Measurements from ENCODE around the gene GPR183.

GPR183 gene

GRCh38 chr13:99307247-99307646, at the start of gene GPR183:
Gene GPR183 (minus strand): TSS chr13:99307399. CDS start chr13:99296145, 11,254 bp downstream.
- no peak for DNase-seq (ENCODE audit: low read depth in 3 of 3)

- no peak for DNase-seq (ENCODE audit: low read depth in 3 of 3)
Measured at GRCh38 chr13:99356262-99357091, 49.3 kb upstream of the GPR183 start.

GRCh38 chr13:99356012-99356261, 48.7 kb upstream of the GPR183 start:
- no peak for DNase-seq (ENCODE audit: low read depth in 3 of 3)

- DNase-seq (ENCODE audit: low read depth in 3 of 3), result no peak
Measured at GRCh38 chr13:99355267-99356011, 48.2 kb upstream of the GPR183 start.

GRCh38 chr13:99354371-99354951, 47.3 kb upstream of the GPR183 start:
- no peak for DNase-seq (ENCODE audit: low read depth in 3 of 3)

GRCh38 chr13:99353836-99354235, 46.6 kb upstream of the GPR183 start:
- no peak for DNase-seq (ENCODE audit: low read depth in 3 of 3)

- DNase-seq (ENCODE audit: low read depth in 3 of 3), result no peak
Measured at GRCh38 chr13:99353246-99353600, 46.0 kb upstream of the GPR183 start.

GRCh38 chr13:99352351-99353245, 45.4 kb upstream of the GPR183 start:
- no peak for DNase-seq (ENCODE audit: low read depth in 3 of 3)

- no peak for DNase-seq (ENCODE audit: low read depth in 3 of 3)
Measured at GRCh38 chr13:99351772-99352171, 44.6 kb upstream of the GPR183 start.

- DNase-seq (ENCODE audit: low read depth in 3 of 3), result no peak
Measured at GRCh38 chr13:99350191-99350590, 43.0 kb upstream of the GPR183 start.

- no peak for DNase-seq (ENCODE audit: low read depth in 3 of 3)
Measured at GRCh38 chr13:99347911-99348451, 40.8 kb upstream of the GPR183 start.

- no peak for DNase-seq (ENCODE audit: low read depth in 3 of 3)
Measured at GRCh38 chr13:99347335-99347878, 40.2 kb upstream of the GPR183 start.

GRCh38 chr13:99346335-99347042, 39.3 kb upstream of the GPR183 start:
- DNase-seq (ENCODE audit: low read depth in 3 of 3), result no peak

- no peak for DNase-seq (ENCODE audit: low read depth in 3 of 3)
Measured at GRCh38 chr13:99345345-99345744, 38.1 kb upstream of the GPR183 start.

- DNase-seq (ENCODE audit: low read depth in 3 of 3), result no peak
Measured at GRCh38 chr13:99344610-99345208, 37.5 kb upstream of the GPR183 start.

GRCh38 chr13:99342723-99343315, 35.6 kb upstream of the GPR183 start:
- no peak for DNase-seq (ENCODE audit: low read depth in 3 of 3)

- no peak for DNase-seq (ENCODE audit: low read depth in 3 of 3)
Measured at GRCh38 chr13:99341969-99342722, 34.9 kb upstream of the GPR183 start.

GRCh38 chr13:99340638-99341037, 33.4 kb upstream of the GPR183 start:
- no peak for DNase-seq (ENCODE audit: low read depth in 3 of 3)

GRCh38 chr13:99339736-99340397, 32.7 kb upstream of the GPR183 start:
- no peak for DNase-seq (ENCODE audit: low read depth in 3 of 3)

Data from stimulated activated CD4-positive, alpha-beta T cell treated with anti-CD3 and anti-CD28 coated beads, TNF-alpha, amount 100 ng/mL, for 24 hours (primary cell).